Transverse colon (tissue), 4 donors: ENCODE results near the gene NOTUM. TPM values are rescaled to one million over a fixed set of nuclear protein-coding genes. Genes with fewer than 3 reads are reported as not detected.

Experiments used
- DNase-seq: peaks from one replicate; pipeline ENCODE4 v3.0.0-alpha.2; 2019
- H3K27ac ChIP-seq, 4 donors: fragments of 200-600 bp; sonication (generic); 2 replicates each; pipeline ENCODE4 v1.5.1; 2016 to 2018; ENCODE audit warnings: inconsistent platforms in 4 of 4
- H3K27me3 ChIP-seq: fragments of 200-600 bp; sonication (generic); 2 replicates; pipeline ENCODE4 v1.5.1; 2017; ENCODE audit warnings: inconsistent platforms
- H3K36me3 ChIP-seq, 4 donors: fragments of 200-600 bp; sonication (generic); 2 replicates each; pipeline ENCODE4 v1.5.1; 2017 to 2019; ENCODE audit warnings: inconsistent platforms in 4 of 4
- H3K4me1 ChIP-seq, 4 donors: fragments of 200-600 bp; sonication (generic); 2 replicates each; pipeline ENCODE4 v1.5.1; 2017 to 2020; ENCODE audit warnings: inconsistent platforms in 4 of 4
- H3K4me3 ChIP-seq, 4 donors: fragments of 200-600 bp; sonication (generic); 1 replicate in 1 of 4; 2 replicates in 3 of 4; pipeline versions ENCODE4 v1.5.1 to v1.6.1; 2017 to 2019; ENCODE audit warnings: inconsistent platforms in 4 of 4
- H3K9me3 ChIP-seq, 2 donors: fragments of 200-600 bp; sonication (generic); 2 replicates each; pipeline ENCODE4 v1.5.1; 2017 to 2019; ENCODE audit warnings: inconsistent platforms in 2 of 2
- EP300 ChIP-seq: sonication (generic); formaldehyde crosslinking; IDR thresholded peaks from one replicate; pipeline ENCODE4 v1.6.1; 2017; ENCODE audit warnings: antibody characterized with exemption, low read depth
- POLR2A ChIP-seq: fragments of 450-650 bp; IDR thresholded peaks from one replicate; pipeline ENCODE4 v1.6.1; 2016; ENCODE audit warnings: antibody characterized with exemption, mild to moderate bottlenecking, moderate library complexity
- POLR2AphosphoS5 ChIP-seq, 3 donors: sonication (generic); formaldehyde crosslinking; IDR thresholded peaks; one replicate each; pipeline ENCODE4 v1.6.1; 2016; ENCODE audit warnings: antibody characterized with exemption in 3 of 3
- WGBS, 2 donors: methylation state at CpG; one replicate each; pipeline ENCODE4 v1.1.5; 2018; ENCODE audit warnings: low coverage in 1 of 2; 5-methylcytosine and 5-hydroxymethylcytosine counted together
- in situ Hi-C, 4 donors: fragments of 200-750 bp; cut with MboI; loops; one replicate each; pipeline versions ENCODE4 v1.15.0 to v1.15.1; 2017; ENCODE audit warnings: low sequenced_read_pairs in 3 of 4, low pct_ligation_motif_present in 1 of 4, low pct_unique_long_range_greater_than_20kb in 1 of 4
- intact Hi-C: fragments of 100-400 bp; cut with DNase I; formaldehyde crosslinking; loops from one replicate; pipeline ENCODE4 v1.15.1; 2023; ENCODE audit warnings: low total_unique reads
- total RNA-seq, 4 donors: library from RNA; depleted of rRNA; stranded (reverse); fragments of >200 nt; gene quantifications; one replicate each; pipeline ENCODE4 v1.1.0, GENCODE V29; 2016
- TF ChIP-seq, protein P1 (sequence below), 5 experiments: fragments of 200-600 bp in 3 of 5; fragments of 450-650 bp in 2 of 5; sonication (generic) in 3 of 5; IDR thresholded peaks; 1 replicate in 2 of 5; 2 replicates in 3 of 5; pipeline ENCODE4 v1.5.1; 2016 to 2017; ENCODE audit warnings: antibody characterized with exemption in 5 of 5, inconsistent platforms in 3 of 5, mild to moderate bottlenecking in 2 of 5, moderate library complexity in 1 of 5

The NOTUM gene
- total RNA-seq, 4 donors from 2014 or later = not detected

DNA sequence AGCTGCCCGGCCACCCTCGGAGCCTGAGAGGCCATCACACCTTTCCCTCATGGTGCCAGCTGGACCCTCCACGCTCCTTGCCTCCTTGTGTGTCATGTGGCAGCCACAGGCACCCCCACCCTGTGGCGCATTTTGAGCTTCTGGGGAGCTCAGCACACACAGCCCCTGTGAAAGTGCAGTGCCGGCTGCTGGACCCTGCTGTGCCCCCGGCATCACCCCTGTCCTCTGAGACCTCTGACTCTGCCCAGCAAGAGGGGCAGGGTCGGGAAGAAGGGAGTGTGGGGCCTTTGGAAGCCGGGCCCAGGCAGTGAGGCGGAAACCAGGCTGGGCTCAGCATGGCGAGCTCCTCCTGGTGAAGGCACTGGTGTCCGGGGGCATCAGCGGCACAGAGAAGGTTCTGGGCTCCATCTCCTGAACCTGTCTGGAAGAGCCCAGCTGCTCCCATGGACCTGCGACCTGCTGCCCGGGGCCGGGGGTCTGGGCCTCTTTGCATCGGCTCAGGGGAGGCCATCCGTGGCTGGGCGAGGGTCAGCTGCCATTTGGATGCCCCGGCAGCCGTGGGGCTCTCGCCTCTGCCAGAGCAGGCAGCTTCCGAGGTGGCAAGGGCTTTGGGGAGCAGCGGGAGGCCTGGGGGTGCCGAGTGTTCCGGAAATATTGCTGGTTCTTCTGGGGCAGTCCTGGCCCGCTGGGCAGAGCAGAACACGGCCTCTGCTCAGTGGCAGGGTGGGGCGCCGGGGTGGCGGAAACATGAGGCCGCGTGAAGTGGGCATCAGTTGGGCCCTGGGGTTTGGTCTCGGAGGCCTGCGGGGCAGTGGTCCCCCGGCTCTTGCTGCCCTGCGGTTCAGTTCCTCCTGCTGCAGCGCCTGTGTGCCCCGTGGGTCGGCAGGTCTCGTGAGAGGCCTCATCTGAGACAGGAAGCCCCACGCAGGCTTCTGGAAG, 43.8 kb upstream of the NOTUM start:
- no peaks in the 10 kb centered on the region for H3K27me3 ChIP-seq
- in situ Hi-C loops = no loop called here
- TF ChIP-seq POLR2AphosphoS5 (IDR thresholded peaks at IDR 0.05) (no peak), EP300 (no peak)
- TF ChIP-seq, protein P1, sequence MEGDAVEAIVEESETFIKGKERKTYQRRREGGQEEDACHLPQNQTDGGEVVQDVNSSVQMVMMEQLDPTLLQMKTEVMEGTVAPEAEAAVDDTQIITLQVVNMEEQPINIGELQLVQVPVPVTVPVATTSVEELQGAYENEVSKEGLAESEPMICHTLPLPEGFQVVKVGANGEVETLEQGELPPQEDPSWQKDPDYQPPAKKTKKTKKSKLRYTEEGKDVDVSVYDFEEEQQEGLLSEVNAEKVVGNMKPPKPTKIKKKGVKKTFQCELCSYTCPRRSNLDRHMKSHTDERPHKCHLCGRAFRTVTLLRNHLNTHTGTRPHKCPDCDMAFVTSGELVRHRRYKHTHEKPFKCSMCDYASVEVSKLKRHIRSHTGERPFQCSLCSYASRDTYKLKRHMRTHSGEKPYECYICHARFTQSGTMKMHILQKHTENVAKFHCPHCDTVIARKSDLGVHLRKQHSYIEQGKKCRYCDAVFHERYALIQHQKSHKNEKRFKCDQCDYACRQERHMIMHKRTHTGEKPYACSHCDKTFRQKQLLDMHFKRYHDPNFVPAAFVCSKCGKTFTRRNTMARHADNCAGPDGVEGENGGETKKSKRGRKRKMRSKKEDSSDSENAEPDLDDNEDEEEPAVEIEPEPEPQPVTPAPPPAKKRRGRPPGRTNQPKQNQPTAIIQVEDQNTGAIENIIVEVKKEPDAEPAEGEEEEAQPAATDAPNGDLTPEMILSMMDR (IDR thresholded peaks at IDR 0.05) = no peak
- H3K36me3 ChIP-seq = no peaks in the 10 kb centered on the region
- H3K27ac ChIP-seq = peak overlapping the region in 3 of 4 donors; percentile 28 to 64 (median 61)
- H3K4me1 ChIP-seq = peaks cover 6 to 19% (median 11%) of the 10 kb centered on the region in 4 donors
- H3K4me3 ChIP-seq = no peak overlapping the region
- intact Hi-C loops = no loop called here
- 83 to 100% methylated on average over 1 to 35 of the region's 41 CpGs for WGBS, 2 donors
- no peak for DNase-seq
- H3K9me3 ChIP-seq = no peaks in the 10 kb centered on the region

DNA sequence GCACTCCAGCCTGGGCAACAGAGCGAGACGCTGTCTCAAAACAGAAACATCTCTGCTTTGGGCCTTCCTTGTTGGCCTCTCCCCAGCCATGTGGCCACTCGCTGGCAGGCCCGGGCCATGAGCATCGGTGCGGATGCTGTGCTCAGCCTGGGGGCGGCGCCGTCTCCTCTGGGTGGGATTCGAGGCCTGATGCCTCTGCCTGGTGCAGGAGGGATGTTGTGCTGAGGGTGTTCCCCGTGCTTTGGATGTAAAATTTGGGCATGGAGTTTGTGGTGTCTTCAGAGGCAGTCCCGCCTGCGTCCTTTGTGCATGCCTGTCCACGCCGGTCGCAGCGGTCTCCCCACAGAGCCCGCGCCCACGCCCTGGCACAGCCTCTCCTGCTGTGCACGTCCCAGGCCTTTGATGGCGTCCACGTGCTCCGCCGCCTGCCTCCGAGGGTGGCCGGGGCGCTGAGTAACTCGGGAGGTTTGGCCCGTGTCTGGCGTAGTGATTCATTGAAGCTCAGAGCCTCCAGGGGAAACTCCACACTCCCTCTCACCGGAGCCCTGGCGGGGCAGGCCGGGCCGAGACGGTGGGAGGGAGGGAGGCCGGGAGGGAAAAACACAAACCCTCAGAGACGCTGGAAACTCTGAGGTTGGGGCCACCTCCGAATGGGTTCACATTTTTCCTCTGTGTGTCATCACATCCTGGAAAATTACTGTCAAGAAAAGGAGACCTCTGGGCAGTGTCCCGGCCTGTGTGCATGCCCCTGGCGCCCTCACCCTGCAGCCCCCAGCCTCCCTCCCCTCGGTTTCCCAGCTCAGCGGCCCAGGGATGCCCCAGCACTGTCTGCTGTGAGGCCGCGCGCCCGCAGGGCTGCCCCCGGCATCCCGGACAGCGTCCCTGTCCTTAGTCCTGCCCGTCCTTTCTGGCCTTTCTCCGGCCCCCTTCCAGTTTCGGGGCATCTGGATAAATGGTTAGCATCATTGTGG, 42.7 kb upstream of the NOTUM start:
- intact Hi-C loops (no loop called here), in situ Hi-C loops (no loop called here)
- TF ChIP-seq, protein P1 (IDR thresholded peaks at IDR 0.05) = no peak
- TF ChIP-seq POLR2AphosphoS5 (IDR thresholded peaks at IDR 0.05) = peak in 1 of 3 donors; percentile 25
- no peak overlapping the region for H3K4me3 ChIP-seq
- 74 to 75% methylated on average over 13 to 53 of the region's 53 CpGs for WGBS, 2 donors
- H3K9me3 ChIP-seq = no peaks in the 10 kb centered on the region
- H3K36me3 ChIP-seq = no peaks in the 10 kb centered on the region
- peak; percentile 53 for DNase-seq
- H3K4me1 ChIP-seq = peaks cover 6 to 19% (median 11%) of the 10 kb centered on the region in 4 donors
- no peaks in the 10 kb centered on the region for H3K27me3 ChIP-seq
- peak overlapping the region in 3 of 4 donors; percentile 28 to 64 (median 61) for H3K27ac ChIP-seq

DNA sequence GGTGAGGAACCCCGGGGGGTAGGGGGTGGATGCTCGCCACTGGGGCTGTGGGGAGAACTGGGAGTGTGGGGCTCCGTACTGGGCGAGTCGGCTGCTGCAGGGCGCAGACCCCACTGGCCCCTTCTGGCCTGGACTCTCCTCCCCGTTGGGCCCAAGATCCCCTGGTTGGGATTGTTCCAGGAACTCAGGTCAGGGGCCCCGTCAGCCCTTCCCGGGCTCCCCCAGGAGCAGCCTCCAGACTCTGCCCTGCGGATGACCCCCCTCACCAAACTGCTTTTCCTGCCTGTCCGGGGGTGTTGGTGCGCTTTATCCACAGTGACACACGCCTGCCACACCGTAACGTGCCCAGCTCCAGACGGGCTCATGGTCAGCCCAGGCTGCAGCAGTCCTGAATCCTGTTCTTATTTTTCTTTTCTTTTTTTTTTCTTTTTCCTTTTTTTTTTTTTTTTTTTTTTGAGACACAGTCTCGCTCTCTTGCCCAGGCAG, 40.6 kb upstream of the NOTUM start:
- WGBS, 2 donors = 80% methylated on average over 12 of the region's 17 CpGs; no CpG with 5 or more reads in 1 of the 2 donors
- H3K4me1 ChIP-seq = peaks cover 6 to 19% (median 11%) of the 10 kb centered on the region in 4 donors
- TF ChIP-seq, protein P1 (IDR thresholded peaks at IDR 0.05) = no peak
- no peak for TF ChIP-seq POLR2A
- no peak for TF ChIP-seq EP300
- H3K9me3 ChIP-seq = no peaks in the 10 kb centered on the region
- H3K27me3 ChIP-seq = no peaks in the 10 kb centered on the region
- in situ Hi-C loops = no loop called here
- intact Hi-C loops = no loop called here
- H3K27ac ChIP-seq = no peak overlapping the region
- no peak overlapping the region for H3K4me3 ChIP-seq
- no peak for DNase-seq
- H3K36me3 ChIP-seq = no peaks in the 10 kb centered on the region
